Neural crest cell (in vitro differentiated cells): ENCODE results near the gene TKFC. TPM values are rescaled to one million over a fixed set of nuclear protein-coding genes. Genes with fewer than 3 reads are reported as not detected.

Source experiments
- DNase-seq: peaks from one replicate; pipeline ENCODE4 v3.0.0; 2021; ENCODE audit warnings: low read depth, mixed read lengths, low spot score
- H3K27ac Mint-ChIP-seq: one replicate; pipeline ENCODE4 v1.8.0; 2021; ENCODE audit warnings: mild to moderate bottlenecking, mixed read lengths; ENCODE audit not compliant: unreplicated experiment
- H3K27me3 Mint-ChIP-seq: 2 replicates; pipeline ENCODE4 v1.8.0; 2021; ENCODE audit warnings: low read depth, mild to moderate bottlenecking, mixed read lengths
- H3K36me3 Mint-ChIP-seq: 2 replicates; pipeline ENCODE4 v1.8.0; 2021; ENCODE audit warnings: low read depth, mild to moderate bottlenecking, mixed read lengths
- H3K4me1 Mint-ChIP-seq: 2 replicates; pipeline ENCODE4 v1.8.0; 2021; ENCODE audit warnings: mixed read lengths
- H3K4me3 Mint-ChIP-seq: one replicate; pipeline ENCODE4 v1.8.0; 2021; ENCODE audit warnings: mild to moderate bottlenecking, mixed read lengths
- H3K9me3 Mint-ChIP-seq: 2 replicates; pipeline ENCODE4 v1.8.0; 2021; ENCODE audit warnings: mixed read lengths
- total RNA-seq: library from RNA; stranded (reverse); gene quantifications from 2 replicates; pipeline ENCODE4 v1.2.1, GENCODE V29; 2021
- TF ChIP-seq, protein P1 (sequence below): fragments of 200-600 bp; sonication (generic); conservative IDR thresholded peaks from 2 replicates; pipeline ENCODE4 v1.5.0; 2021; ENCODE audit warnings: antibody characterized with exemption, mild to moderate bottlenecking

Gene TKFC
- total RNA-seq, 1 donor from 2014 or later = 53.9 TPM

- H3K27ac Mint-ChIP-seq = peak overlapping the region; percentile 58
Measured at GRCh38 chr11:61337706-61338470, 4.9 kb downstream of the TKFC start.

DNA sequence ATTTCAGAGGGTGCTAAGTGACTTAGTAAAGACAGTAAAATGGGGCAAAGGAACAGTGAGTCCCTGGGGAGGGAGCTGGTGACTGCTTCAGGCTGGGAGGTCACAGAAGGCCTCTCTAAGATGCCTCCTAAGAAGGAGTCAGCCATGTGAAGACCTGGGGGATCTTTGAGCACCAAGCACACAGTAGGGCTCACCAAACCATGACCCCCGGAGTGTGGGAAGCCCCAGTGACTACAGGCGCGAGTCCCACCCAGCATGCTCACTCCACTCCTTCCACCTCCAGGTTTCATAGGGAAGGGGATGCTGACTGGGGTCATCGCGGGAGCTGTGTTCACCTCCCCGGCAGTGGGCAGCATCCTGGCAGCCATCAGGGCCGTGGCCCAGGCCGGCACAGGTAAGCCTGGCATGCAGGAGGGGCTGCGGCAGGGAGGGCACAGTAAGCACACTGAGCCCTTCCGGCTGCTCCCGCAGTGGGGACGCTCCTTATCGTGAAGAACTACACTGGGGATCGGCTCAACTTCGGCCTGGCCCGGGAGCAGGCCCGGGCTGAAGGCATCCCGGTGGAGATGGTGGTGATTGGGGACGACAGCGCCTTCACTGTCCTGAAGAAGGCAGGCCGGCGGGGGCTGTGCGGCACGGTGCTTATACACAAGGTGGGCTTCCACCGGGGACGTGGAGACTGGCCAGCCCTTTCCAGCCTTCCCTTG, 5.9 kb downstream of the TKFC start:
- Mint-ChIP-seq H3K4me1 (peaks cover 18% of the 10 kb centered on the region), H3K9me3 (no peaks in the 10 kb centered on the region), H3K4me3 (no peak overlapping the region), H3K27ac (no peak overlapping the region), H3K27me3 (no peaks in the 10 kb centered on the region), H3K36me3 (no peaks in the 10 kb centered on the region)
- TF ChIP-seq, protein P1, sequence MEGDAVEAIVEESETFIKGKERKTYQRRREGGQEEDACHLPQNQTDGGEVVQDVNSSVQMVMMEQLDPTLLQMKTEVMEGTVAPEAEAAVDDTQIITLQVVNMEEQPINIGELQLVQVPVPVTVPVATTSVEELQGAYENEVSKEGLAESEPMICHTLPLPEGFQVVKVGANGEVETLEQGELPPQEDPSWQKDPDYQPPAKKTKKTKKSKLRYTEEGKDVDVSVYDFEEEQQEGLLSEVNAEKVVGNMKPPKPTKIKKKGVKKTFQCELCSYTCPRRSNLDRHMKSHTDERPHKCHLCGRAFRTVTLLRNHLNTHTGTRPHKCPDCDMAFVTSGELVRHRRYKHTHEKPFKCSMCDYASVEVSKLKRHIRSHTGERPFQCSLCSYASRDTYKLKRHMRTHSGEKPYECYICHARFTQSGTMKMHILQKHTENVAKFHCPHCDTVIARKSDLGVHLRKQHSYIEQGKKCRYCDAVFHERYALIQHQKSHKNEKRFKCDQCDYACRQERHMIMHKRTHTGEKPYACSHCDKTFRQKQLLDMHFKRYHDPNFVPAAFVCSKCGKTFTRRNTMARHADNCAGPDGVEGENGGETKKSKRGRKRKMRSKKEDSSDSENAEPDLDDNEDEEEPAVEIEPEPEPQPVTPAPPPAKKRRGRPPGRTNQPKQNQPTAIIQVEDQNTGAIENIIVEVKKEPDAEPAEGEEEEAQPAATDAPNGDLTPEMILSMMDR = no peak
- DNase-seq = no peak

More at GRCh38 chr11:61337706-61338470, 4.9 kb downstream of the TKFC start:
- Mint-ChIP-seq H3K4me3 (peak overlapping the region; percentile 69), H3K27me3 (no peaks in the 10 kb centered on the region), H3K36me3 (no peaks in the 10 kb centered on the region), H3K9me3 (no peaks in the 10 kb centered on the region), H3K4me1 (peaks cover 25% of the 10 kb centered on the region)
- no peak for DNase-seq
- TF ChIP-seq, protein P1 = no peak

DNA sequence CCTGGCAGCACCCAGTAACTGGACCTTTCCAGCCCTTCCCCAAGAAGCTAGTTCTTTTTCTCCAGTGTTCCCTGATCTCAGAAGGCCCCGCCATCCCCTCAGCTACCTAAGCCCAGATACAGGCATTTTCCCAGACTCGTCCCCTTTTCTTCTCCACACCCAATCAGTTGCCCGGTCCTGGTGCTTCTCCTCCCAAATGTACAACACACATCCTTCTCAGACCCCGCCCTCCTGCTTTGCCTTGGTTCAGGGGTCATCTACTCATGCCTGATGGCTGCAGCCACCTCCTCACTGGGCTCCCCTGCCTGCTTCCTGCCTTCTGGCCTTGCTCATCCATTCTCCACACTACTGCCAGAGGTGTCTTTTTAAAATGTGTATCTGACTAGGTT, 6.5 kb downstream of the TKFC start:
- Mint-ChIP-seq H3K9me3 (no peaks in the 10 kb centered on the region), H3K36me3 (no peaks in the 10 kb centered on the region), H3K27ac (peak overlapping the region; percentile 45)

GRCh38 chr11:61340979-61341378, 8.0 kb downstream of the TKFC start:
- Mint-ChIP-seq H3K36me3 (no peaks in the 10 kb centered on the region), H3K4me3 (no peak overlapping the region), H3K27me3 (no peaks in the 10 kb centered on the region), H3K9me3 (no peaks in the 10 kb centered on the region), H3K4me1 (peaks cover 13% of the 10 kb centered on the region), H3K27ac (no peak overlapping the region)
- TF ChIP-seq, protein P1 = no peak
- no peak for DNase-seq

More for the DNA sequence above, 6.5 kb downstream of the TKFC start:
- H3K4me3 Mint-ChIP-seq = no peak overlapping the region
- DNase-seq = no peak
- peaks cover 14% of the 10 kb centered on the region for H3K4me1 Mint-ChIP-seq
- no peaks in the 10 kb centered on the region for H3K27me3 Mint-ChIP-seq
- TF ChIP-seq, protein P1 = no peak

- TF ChIP-seq, protein P1 = no peak
- H3K4me3 Mint-ChIP-seq = no peak overlapping the region
- H3K27me3 Mint-ChIP-seq = no peaks in the 10 kb centered on the region
- no peaks in the 10 kb centered on the region for H3K36me3 Mint-ChIP-seq
- no peak for DNase-seq
- H3K9me3 Mint-ChIP-seq = no peaks in the 10 kb centered on the region
- peaks cover 6% of the 10 kb centered on the region for H3K4me1 Mint-ChIP-seq
- H3K27ac Mint-ChIP-seq = no peak overlapping the region
Measured at GRCh38 chr11:61341706-61342105, 8.7 kb downstream of the TKFC start.
